ENCODE measurements around the gene DLEC1. TPM values are rescaled to one million over a fixed set of nuclear protein-coding genes. Genes with fewer than 3 reads are reported as not detected.

Gene DLEC1
- total RNA-seq, 1 donor from 2014 or later = 0.54 TPM

DNA sequence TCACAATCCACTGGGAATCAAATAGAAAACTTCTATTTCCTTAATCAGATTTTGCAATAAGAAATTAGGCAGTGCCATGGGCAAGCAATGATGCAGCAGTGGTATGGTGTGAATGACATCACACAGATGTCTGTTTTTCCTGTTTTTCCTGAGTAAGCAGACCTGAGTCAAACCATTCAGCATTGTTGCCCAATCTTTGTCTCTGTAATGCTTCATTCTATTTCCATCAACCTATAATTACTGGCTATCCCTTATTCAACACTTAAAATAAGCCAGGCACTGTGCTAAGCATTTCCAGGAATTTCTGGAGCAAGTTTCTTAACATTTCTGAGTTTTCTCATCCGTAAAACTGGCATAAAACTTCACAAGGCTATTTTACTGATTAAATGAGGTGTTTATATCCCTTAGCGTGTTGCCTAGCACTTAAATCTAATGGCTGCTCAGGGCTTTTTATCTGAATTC is 115.1 kb downstream of the DLEC1 start:
- no peak for TF ChIP-seq EZH2 (IDR thresholded peaks at IDR 0.05; ENCODE audit: insufficient read depth, low read length)
- TF ChIP-seq, protein P1, sequence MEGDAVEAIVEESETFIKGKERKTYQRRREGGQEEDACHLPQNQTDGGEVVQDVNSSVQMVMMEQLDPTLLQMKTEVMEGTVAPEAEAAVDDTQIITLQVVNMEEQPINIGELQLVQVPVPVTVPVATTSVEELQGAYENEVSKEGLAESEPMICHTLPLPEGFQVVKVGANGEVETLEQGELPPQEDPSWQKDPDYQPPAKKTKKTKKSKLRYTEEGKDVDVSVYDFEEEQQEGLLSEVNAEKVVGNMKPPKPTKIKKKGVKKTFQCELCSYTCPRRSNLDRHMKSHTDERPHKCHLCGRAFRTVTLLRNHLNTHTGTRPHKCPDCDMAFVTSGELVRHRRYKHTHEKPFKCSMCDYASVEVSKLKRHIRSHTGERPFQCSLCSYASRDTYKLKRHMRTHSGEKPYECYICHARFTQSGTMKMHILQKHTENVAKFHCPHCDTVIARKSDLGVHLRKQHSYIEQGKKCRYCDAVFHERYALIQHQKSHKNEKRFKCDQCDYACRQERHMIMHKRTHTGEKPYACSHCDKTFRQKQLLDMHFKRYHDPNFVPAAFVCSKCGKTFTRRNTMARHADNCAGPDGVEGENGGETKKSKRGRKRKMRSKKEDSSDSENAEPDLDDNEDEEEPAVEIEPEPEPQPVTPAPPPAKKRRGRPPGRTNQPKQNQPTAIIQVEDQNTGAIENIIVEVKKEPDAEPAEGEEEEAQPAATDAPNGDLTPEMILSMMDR (IDR thresholded peaks at IDR 0.05; ENCODE audit: insufficient read depth, low read depth, low read length) = no peak
- no peaks in the 10 kb centered on the region for H3K79me2 ChIP-seq (ENCODE audit: insufficient read depth, low read length)
- FAIRE-seq (no peak), DNase-seq (ENCODE audit: low read depth) (no peak)
- H2AFZ ChIP-seq (ENCODE audit: low read depth, low read length) = no peak overlapping the region
- H3K27ac ChIP-seq (ENCODE audit: low read depth, low read length) = no peak overlapping the region
- H4K20me1 ChIP-seq (ENCODE audit: insufficient read depth, low read length) = no peaks in the 10 kb centered on the region
- H3K4me3 Mint-ChIP-seq (ENCODE audit: unreplicated experiment) = no peak overlapping the region
- H3K27ac Mint-ChIP-seq (ENCODE audit: unreplicated experiment) = peak overlapping the region; percentile 41
- no peaks in the 10 kb centered on the region for H3K36me3 Mint-ChIP-seq (ENCODE audit: low read depth, unreplicated experiment)
- H3K27me3 ChIP-seq (ENCODE audit: insufficient read depth, low read length) = no peaks in the 10 kb centered on the region
- no peak overlapping the region for H3K4me3 ChIP-seq (ENCODE audit: insufficient read depth, low read depth, low read length)
- H3K36me3 ChIP-seq (ENCODE audit: insufficient read depth, low read length) = no peaks in the 10 kb centered on the region
- H3K4me2 ChIP-seq (ENCODE audit: low read length) = no peak overlapping the region
- no peaks in the 10 kb centered on the region for H3K27me3 Mint-ChIP-seq (ENCODE audit: low read depth, unreplicated experiment)
- peaks cover 3% of the 10 kb centered on the region for H3K4me1 Mint-ChIP-seq (ENCODE audit: low read depth, unreplicated experiment)
- H3K4me1 ChIP-seq (ENCODE audit: insufficient read depth, low read length) = peaks cover 7% of the 10 kb centered on the region
- H3K9ac ChIP-seq (ENCODE audit: low read length) = no peak overlapping the region
- H3K9me3 Mint-ChIP-seq (ENCODE audit: unreplicated experiment) = no peaks in the 10 kb centered on the region
- H3K9me3 ChIP-seq (ENCODE audit: insufficient read depth, low read depth, low read length) = no peaks in the 10 kb centered on the region

DNA sequence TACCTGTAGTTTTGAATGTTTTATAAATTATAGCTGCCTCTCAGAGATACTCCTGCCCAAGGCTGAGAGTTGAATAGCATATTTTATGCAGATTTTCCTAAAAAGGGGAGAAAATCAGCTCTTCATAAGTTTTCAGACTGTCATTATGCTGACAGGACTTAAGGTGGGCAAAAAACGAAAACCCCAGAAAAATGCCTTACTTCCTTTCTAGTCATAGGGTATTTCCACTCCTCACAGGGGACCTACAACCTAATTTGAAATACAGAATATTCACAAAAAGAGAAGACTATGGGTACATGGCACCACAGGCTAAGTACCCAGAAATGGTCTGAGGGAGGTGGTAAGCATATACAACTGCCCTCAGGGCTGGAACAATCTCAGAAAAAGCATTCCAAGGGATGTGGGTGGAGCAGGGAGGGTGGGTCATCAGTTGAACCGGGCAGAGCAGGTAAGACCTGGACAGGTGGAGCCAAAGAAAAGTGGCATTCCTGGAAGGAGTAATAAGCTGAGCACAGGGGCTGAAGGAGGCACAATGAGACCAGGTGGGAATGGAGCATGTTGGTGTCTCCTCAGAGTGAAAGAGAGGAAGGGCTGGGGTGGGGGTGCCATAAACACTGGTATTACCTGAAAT is 115.7 kb downstream of the DLEC1 start:
- H3K4me1 Mint-ChIP-seq (ENCODE audit: low read depth, unreplicated experiment) = peaks cover 3% of the 10 kb centered on the region
- Histone ChIP-seq H3K27ac (ENCODE audit: low read depth, low read length) (no peak overlapping the region), H3K4me2 (ENCODE audit: low read length) (no peak overlapping the region), H3K36me3 (ENCODE audit: insufficient read depth, low read length) (no peaks in the 10 kb centered on the region), H3K9me3 (ENCODE audit: insufficient read depth, low read depth, low read length) (no peaks in the 10 kb centered on the region), H3K79me2 (ENCODE audit: insufficient read depth, low read length) (no peaks in the 10 kb centered on the region), H3K9ac (ENCODE audit: low read length) (no peak overlapping the region), H2AFZ (ENCODE audit: low read depth, low read length) (no peak overlapping the region), H3K27me3 (ENCODE audit: insufficient read depth, low read length) (no peaks in the 10 kb centered on the region), H3K4me1 (ENCODE audit: insufficient read depth, low read length) (peaks cover 7% of the 10 kb centered on the region), H3K4me3 (ENCODE audit: insufficient read depth, low read depth, low read length) (no peak overlapping the region), H4K20me1 (ENCODE audit: insufficient read depth, low read length) (no peaks in the 10 kb centered on the region)
- FAIRE-seq (no peak), DNase-seq (ENCODE audit: low read depth) (no peak)
- H3K27me3 Mint-ChIP-seq (ENCODE audit: low read depth, unreplicated experiment) = no peaks in the 10 kb centered on the region
- no peak overlapping the region for H3K27ac Mint-ChIP-seq (ENCODE audit: unreplicated experiment)
- H3K9me3 Mint-ChIP-seq (ENCODE audit: unreplicated experiment) = no peaks in the 10 kb centered on the region
- no peak overlapping the region for H3K4me3 Mint-ChIP-seq (ENCODE audit: unreplicated experiment)
- TF ChIP-seq, protein P1 (IDR thresholded peaks at IDR 0.05; ENCODE audit: insufficient read depth, low read depth, low read length) = no peak
- TF ChIP-seq EZH2 (IDR thresholded peaks at IDR 0.05; ENCODE audit: insufficient read depth, low read length) = no peak
- H3K36me3 Mint-ChIP-seq (ENCODE audit: low read depth, unreplicated experiment) = no peaks in the 10 kb centered on the region

DNA sequence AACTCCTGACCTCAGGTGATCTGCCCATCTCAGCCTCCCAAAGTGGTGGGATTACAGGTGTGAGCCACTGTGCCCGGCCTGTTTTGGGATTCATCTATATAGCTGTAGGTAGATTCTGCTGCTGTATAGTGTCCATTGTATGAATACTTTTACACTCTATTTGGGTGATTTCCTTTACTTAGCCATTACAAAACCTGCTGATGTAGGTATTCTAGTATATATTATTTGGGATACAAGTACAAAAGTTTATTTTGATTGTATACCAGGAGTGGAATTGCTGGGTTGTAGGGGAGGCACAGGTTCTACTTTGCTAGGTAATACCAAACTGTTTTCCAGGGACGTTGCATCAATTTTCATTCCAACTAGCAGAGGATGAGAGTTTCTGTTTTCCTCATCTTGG is 116.8 kb downstream of the DLEC1 start:
- no peak overlapping the region for H3K9ac ChIP-seq (ENCODE audit: low read length)
- no peaks in the 10 kb centered on the region for H4K20me1 ChIP-seq (ENCODE audit: insufficient read depth, low read length)
- H3K27ac Mint-ChIP-seq (ENCODE audit: unreplicated experiment) = no peak overlapping the region
- H3K4me3 ChIP-seq (ENCODE audit: insufficient read depth, low read depth, low read length) = no peak overlapping the region
- H3K36me3 ChIP-seq (ENCODE audit: insufficient read depth, low read length) = no peaks in the 10 kb centered on the region
- no peak overlapping the region for H3K27ac ChIP-seq (ENCODE audit: low read depth, low read length)
- H3K79me2 ChIP-seq (ENCODE audit: insufficient read depth, low read length) = no peaks in the 10 kb centered on the region
- no peaks in the 10 kb centered on the region for H3K27me3 Mint-ChIP-seq (ENCODE audit: low read depth, unreplicated experiment)
- TF ChIP-seq, protein P1 (IDR thresholded peaks at IDR 0.05; ENCODE audit: insufficient read depth, low read depth, low read length) = no peak
- TF ChIP-seq EZH2 (IDR thresholded peaks at IDR 0.05; ENCODE audit: insufficient read depth, low read length) = no peak
- no peaks in the 10 kb centered on the region for H3K36me3 Mint-ChIP-seq (ENCODE audit: low read depth, unreplicated experiment)
- H2AFZ ChIP-seq (ENCODE audit: low read depth, low read length) = no peak overlapping the region
- no peaks in the 10 kb centered on the region for H3K9me3 Mint-ChIP-seq (ENCODE audit: unreplicated experiment)
- peaks cover 7% of the 10 kb centered on the region for H3K4me1 ChIP-seq (ENCODE audit: insufficient read depth, low read length)
- no peak overlapping the region for H3K4me3 Mint-ChIP-seq (ENCODE audit: unreplicated experiment)
- H3K4me2 ChIP-seq (ENCODE audit: low read length) = no peak overlapping the region
- DNase-seq (ENCODE audit: low read depth) (no peak), FAIRE-seq (no peak)
- H3K4me1 Mint-ChIP-seq (ENCODE audit: low read depth, unreplicated experiment) = peaks cover 3% of the 10 kb centered on the region
- no peaks in the 10 kb centered on the region for H3K9me3 ChIP-seq (ENCODE audit: insufficient read depth, low read depth, low read length)
- no peaks in the 10 kb centered on the region for H3K27me3 ChIP-seq (ENCODE audit: insufficient read depth, low read length)
